GM12892 (cell line): ENCODE results near the gene ASPSCR1.
A peak's percentile ranks its signal among the peaks of the same experiment; 100 is the strongest.
"Not testable (repeated sequence)": the region's sequence is repeated elsewhere in the genome, so short reads cannot be mapped to it uniquely, and the experiment has no call there.

Experiments
- DNase-seq: peaks from one replicate; pipeline ENCODE4 v3.0.0; 2011; ENCODE audit not compliant: insufficient read length
- FAIRE-seq: peaks from 2 replicates; lab custom pipeline; 2011; peaks lifted over from hg19 to GRCh38; lab: Jason Lieb, UNC
- POLR2A ChIP-seq: IDR thresholded peaks from 2 replicates; pipeline ENCODE4 v1.6.1; 2011; ENCODE audit warnings: low read depth, low read length, control low read depth
- POLR2AphosphoS5 ChIP-seq: IDR thresholded peaks from 2 replicates; pipeline ENCODE4 v1.6.1; 2011; ENCODE audit warnings: low read depth, low read length, control low read depth
- TAF1 ChIP-seq: IDR thresholded peaks from 2 replicates; pipeline ENCODE4 v1.6.1; 2011; ENCODE audit warnings: low read depth, mild to moderate bottlenecking, control low read depth, low read length, borderline replicate concordance

ASPSCR1 gene

GRCh38 chr17:82031885-82032627, 54.6 kb downstream of the ASPSCR1 start:
- no peak for TF ChIP-seq TAF1
- TF ChIP-seq POLR2A, result no peak
- no peak for TF ChIP-seq POLR2AphosphoS5
- FAIRE-seq (no peak), DNase-seq (no peak)

GRCh38 chr17:82033359-82034085, 56.1 kb downstream of the ASPSCR1 start:
- TF ChIP-seq POLR2A (no peak), POLR2AphosphoS5 (no peak), TAF1 (no peak)
- DNase-seq (no peak), FAIRE-seq (no peak)

- TF ChIP-seq POLR2A, result no peak
- TF ChIP-seq TAF1, result no peak
- no peak for TF ChIP-seq POLR2AphosphoS5
- DNase-seq (no peak), FAIRE-seq (no peak)
These were observed 57.1 kb downstream of the ASPSCR1 start for GRCh38 chr17:82034371-82035011.

- DNase-seq (no peak), FAIRE-seq (no peak)
- TF ChIP-seq POLR2AphosphoS5, result no peak
- no peak for TF ChIP-seq TAF1
- TF ChIP-seq POLR2A, result no peak
These were observed 58.1 kb downstream of the ASPSCR1 start for GRCh38 chr17:82035488-82035887.

- FAIRE-seq (no peak), DNase-seq (no peak)
- TF ChIP-seq TAF1 (no peak), POLR2A (peak; percentile 34; the same call in 1 of the 2 replicates)
These were observed 58.7 kb downstream of the ASPSCR1 start for GRCh38 chr17:82035956-82036633.

- DNase-seq (no peak), FAIRE-seq (no peak)
- TF ChIP-seq POLR2AphosphoS5 (no peak), TAF1 (no peak), POLR2A (no peak)
These were observed 59.2 kb downstream of the ASPSCR1 start for GRCh38 chr17:82036634-82037091.

GRCh38 chr17:82037092-82037888, 59.9 kb downstream of the ASPSCR1 start, which contains the start of gene DCXR:
TSS of gene DCXR (minus strand) at chr17:82037697. CDS start at chr17:82037682, 15 bp downstream.
- DNase-seq (peak; percentile 98), FAIRE-seq (peak; percentile 99)
- TF ChIP-seq TAF1 (no peak), POLR2AphosphoS5 (peak; percentile 91), POLR2A (peak; percentile 92; the same call in 1 of the 2 replicates)

GRCh38 chr17:82037889-82038195, 60.4 kb downstream of the ASPSCR1 start:
- DNase-seq (no peak), FAIRE-seq (no peak)
- TF ChIP-seq TAF1, result no peak
- TF ChIP-seq POLR2A, result no peak
- no peak for TF ChIP-seq POLR2AphosphoS5

GRCh38 chr17:82038796-82039409, 61.5 kb downstream of the ASPSCR1 start:
- FAIRE-seq, DNase-seq: not testable (repeated sequence)

- DNase-seq (no peak), FAIRE-seq (no peak)
- TF ChIP-seq POLR2AphosphoS5 (no peak), POLR2A (no peak), TAF1 (no peak)
These were observed 62.4 kb downstream of the ASPSCR1 start for GRCh38 chr17:82039695-82040299.

- no peak for FAIRE-seq
- no peak for DNase-seq
- TF ChIP-seq TAF1 (no peak), POLR2A (no peak), POLR2AphosphoS5 (no peak)
These were observed 63.9 kb downstream of the ASPSCR1 start for GRCh38 chr17:82041144-82041814.
